GM21528 (cell line): ENCODE data around the gene DDT.
"Not testable (repeated sequence)": the region's sequence is repeated elsewhere in the genome, so short reads cannot be mapped to it uniquely, and the experiment has no call there.

ENCODE experiments used
- ATAC-seq: cut with Tn5 transposase; IDR thresholded peaks from one replicate; pipeline ENCODE4 v1.9.1; 2021; ENCODE audit warnings: mild to moderate bottlenecking, moderate library complexity; ENCODE audit not compliant: unreplicated experiment, low FRiP score

DDT gene

DNA sequence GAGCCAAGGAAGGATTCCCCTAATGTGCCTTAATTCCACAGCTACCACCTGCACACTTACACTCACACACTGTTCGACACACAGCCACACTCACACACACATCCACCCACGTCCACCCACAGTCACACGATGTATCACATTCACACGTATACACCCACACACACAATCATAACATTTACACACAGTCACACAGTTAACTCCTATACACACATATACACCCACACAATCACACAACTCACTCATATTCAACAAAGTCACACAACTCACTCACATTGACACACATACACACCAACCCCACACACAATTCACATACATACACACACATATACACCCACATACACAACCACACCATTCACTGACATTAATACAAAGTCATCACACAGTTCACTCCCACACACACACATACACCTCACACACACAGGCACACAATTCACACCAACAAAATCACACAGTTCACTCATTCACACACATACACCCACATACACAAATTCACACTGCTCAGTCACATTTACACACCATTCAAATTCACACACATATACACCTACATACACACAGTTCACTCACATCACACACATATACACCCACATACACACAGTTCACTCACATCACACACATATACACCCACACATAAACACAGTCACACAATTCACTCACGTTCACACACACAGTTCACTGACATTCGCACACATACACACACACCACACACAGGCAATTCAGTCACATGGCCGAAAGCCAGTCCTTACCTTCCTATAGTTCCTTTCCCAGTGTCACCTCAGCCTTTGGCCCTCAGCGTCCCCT lies 19.8 kb downstream of the DDT start:
- ATAC-seq = not testable (repeated sequence)

DNA sequence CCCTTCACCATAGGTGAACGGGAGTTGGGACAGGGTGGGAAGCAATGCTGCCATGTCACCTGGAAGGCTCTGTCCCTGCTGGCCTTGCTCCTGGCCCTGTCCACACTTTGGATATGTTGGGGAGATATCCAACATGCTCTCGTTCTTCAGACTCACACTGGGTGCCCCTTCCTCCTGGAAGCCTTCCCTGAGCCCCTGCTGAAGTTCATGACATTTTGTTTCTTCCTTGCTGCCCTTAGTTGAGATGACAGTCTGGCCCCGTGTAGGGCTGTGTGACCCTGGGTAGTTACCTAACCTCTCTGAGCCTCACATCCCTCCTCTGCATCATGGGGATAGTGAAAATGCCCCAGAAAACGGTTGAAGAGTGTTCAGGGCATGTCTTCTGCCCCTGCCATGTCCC lies 20.8 kb downstream of the DDT start:
- not testable (repeated sequence) for ATAC-seq

DNA sequence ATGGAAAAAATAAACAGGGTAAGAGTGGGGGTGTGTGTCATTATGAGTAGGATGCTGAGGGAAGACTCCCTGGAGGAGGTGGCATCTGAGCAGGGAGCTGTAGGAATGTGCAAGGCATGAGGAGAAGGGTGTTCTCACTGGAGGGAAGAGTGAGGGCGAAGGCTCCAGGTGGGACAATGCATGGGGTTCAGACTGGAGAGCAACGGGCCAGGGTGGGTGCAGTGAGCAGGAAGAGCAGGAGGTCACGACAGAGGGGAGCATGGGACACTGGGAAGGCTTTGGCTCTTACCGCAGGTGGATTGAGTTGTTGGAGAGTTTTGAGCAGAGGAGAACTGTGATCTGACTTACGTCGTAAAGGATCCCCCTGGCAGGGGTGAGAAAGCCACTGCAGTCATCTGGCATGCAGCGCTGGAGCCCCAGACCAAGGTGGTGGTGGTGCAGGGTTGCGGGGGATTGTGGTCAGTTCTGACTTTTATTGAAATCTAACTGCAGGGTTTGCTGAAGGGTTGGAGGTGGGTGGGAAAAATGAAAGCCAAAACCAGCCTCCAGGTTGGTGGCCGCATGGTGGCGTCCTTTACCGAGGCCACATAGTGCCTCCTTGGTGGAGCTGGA lies 21.3 kb downstream of the DDT start:
- ATAC-seq = not testable (repeated sequence)

DNA sequence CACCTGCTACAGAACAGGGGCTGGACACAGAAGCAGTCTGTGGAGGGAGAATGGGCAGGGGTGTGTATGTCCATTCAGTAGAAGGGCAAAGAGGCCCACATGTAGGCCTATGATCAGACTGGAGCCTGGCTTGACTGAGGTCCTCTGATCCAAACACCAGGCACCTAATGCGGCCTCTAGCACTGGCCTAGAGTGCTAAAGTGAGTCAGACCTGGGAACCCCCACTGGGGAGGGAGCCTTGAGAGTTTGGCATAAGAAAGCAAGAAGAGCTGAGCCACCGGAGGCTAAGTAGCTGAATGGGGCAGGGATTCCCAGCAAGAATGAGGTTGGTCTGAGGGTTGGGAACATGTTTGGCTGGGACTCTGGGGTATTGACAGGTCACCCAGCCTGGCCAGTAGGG lies 22.9 kb downstream of the DDT start:
- not testable (repeated sequence) for ATAC-seq

DNA sequence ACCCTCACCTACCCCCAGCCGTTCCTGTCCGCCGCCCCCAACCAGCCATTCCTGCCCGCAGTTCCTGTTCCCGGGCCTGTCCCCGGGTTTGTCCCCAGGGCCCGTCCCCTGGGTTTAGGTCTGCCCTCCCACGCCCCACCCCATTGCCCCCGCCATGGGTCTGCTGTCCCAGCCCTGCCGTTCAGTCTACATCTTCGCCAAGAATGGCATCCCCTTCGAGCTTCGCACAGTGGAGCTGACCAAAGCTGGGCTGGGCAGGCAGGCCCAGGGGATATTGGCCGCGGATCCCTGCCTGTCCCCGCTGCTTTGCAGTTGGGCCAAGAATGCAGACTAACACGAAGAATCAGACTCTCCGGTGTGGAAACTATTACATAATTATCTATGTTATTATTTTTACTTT lies 24.5 kb downstream of the DDT start:
- ATAC-seq = not testable (repeated sequence)

DNA sequence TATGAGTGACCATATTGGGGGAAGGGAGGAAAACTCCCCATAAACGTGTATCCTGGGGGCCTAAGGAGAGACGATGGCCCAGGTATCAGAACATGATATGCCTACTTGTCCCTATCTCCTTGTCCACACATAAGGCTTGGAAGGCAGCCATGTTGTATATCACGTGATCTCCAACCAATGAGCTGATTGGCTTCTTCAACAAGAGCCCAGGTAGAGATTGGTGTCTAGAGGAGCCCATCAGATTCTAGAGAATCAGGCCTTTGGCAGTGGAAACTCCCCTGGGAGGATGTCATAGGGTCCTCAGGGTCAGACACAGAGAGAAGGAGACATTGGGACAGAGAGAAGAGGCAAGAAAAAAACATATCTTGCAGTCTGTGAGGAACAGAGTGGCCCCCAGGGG lies 26.9 kb downstream of the DDT start:
- not testable (repeated sequence) for ATAC-seq

DNA sequence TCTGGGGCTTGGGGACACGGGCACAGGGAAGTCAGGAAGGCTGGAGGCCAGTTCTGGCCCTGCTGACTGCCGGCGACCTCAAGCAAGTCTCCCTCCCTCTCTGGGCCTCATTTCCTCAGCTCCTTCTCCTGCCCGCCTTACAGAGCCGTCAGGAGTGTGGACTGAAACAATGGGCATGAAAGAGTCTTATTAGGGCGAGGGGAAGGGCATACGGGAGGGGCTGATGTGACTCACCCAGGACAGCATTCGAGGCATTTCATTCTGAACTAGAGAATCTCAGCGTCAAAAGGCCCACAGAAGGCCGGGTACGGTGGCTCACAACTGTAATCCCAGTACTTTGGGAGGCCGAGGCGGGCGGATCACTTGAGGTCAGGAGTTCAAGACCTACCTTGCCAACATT lies 34.1 kb downstream of the DDT start:
- not testable (repeated sequence) for ATAC-seq

DNA sequence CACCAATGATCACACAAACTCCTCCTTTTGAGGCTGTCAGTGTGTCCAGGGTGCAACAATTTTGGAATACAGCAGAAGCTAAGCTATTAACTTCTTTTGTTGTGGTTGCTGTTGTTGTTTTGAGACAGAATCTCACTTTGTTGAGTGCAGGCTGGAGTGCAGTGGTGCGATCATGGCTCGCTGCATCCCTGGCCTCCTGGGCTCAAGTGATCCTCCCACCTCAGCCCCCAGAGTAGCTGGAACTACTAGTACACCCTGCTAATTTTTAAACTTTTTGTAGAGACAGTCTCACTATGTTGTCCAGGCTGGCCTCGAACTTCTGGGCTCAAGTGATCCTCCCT lies 35.3 kb downstream of the DDT start:
- no peak for ATAC-seq

DNA sequence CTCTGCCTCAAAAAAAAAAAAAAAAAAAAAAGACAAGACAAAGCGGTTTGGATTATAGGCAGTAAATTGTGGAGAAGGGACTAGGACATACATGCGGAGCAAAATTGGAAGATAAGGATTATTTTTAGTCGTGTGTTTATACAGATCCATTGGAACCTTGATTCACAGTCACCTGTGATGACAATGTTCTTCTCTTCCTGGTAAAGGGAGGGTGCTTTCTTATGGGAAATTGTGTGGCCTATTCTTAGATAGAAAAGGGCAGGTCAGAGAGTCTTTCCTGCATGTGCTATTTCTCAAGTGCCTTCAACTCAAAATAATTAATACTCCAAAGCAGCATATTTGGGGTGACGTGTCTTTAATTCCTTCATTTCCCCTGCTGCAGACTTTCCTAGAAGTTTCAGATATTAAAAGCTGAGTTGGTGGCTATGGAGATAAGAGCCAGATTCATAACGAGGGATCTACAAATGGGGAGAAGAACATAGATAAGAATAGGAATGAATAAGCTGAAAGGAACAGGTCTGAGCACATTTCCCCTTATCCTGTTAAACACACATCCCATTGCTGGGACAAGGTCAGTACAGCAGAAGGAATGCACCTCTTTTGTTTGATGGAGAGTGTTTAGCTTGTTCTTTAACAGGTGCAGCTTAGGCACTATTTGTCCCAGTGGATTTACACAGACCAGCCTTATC lies 35.8 kb downstream of the DDT start:
- ATAC-seq = no peak

DNA sequence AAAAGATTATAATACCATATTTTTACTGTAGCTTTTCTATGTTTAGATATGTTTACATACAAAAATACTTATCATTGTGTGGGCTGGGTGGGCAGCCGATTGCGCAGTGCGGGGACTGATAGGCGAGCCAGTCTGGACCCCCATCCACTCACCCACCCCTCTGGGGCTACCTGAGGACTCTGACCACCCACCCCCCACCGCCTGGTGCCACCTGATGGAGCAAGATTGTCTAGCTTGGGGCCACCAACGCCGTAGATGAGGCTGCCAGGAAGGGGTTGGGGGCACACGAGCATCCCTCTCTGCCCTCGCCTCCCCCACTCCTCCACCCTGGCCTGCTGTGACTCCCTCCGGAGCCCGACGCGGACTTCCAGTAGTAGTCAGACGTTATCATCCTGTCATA lies 47.7 kb downstream of the DDT start:
- no peak for ATAC-seq

DNA sequence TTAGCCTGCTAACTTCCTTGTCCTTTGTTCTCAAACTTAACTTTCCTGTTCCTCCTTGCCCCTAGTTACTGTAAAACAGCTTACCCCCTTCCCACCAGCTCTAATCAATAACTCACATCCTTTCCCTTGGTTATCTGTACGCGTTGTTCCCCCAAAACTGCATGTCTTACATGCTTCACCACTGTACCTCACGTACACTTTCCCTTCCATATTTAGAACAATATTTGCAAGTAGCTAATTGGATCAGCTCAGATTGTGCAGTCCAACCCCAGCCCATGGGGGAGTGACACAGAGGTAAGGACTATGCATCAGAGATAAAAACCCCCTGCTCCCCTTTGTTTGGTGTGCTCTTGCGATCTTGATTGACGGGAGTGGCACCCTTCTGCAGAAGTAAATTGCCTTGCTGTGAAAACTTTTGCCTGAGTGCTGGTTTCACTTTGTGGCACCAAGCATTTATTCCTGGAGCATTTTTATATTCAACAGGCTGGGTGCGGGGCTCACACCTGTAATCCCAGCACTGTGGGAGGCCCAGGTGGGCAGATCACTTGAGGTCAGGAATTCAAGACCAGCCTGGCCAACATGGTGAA lies 49.1 kb downstream of the DDT start:
- ATAC-seq = no peak

DNA sequence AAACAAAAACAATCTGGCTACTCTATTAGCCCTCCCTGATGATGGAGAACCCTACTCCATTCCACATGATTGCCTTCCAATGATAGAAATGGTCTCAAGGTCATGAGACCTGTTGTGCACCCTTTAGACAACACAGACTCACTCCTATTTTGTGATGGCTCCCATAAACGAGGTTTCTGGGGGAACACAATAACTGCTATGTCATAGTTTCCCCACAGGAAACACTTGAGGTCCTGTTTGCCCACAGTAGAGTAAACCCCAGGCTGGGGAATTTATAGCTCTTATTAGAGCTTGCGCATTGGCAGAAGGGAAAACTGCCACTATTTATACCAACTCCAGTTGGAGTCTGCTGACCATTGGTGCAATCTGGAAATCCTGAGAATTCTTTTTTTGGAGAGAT lies 51.3 kb downstream of the DDT start:
- no peak for ATAC-seq

DNA sequence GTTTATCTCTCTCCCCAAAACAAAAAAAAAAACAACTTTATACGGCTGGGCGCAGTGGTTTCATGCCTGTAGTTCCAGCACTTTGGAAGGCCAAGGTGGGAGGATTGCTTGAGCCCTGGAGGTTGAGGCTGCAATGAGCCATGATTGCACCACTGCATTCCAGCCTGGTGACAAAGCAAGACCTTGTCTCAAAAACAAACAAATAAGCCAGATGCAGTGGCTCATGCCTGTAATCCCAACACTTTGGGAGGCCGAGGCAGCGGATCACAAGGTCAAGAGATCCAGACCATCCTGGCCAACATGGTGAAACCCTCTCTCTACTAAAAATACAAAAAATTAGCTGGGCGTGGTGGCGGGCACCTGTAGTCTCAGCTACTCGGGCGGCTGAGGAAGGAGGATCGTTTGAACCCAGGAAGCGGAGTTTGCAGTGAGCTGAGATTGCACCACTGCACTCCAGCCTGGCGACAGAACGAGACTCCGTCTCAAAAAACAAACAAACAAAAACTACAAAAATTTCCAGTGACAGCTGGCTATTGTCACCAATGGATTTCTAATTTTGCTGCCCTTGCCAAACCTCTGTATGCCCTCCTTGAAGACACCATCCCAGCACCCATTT lies 52.5 kb downstream of the DDT start:
- ATAC-seq = not testable (repeated sequence)
